K562 (cell line): ENCODE data around the gene OOSP1. TPM values are rescaled to one million over a fixed set of nuclear protein-coding genes. Genes with fewer than 3 reads are reported as not detected.

ENCODE experiments used
- CBFA2T3 ChIP-seq: fragments of 450-650 bp; IDR thresholded peaks from 2 replicates; pipeline ENCODE4 v1.6.1; 2017
- CREBBP ChIP-seq: IDR thresholded peaks from one replicate; pipeline ENCODE4 v1.6.1; 2012; ENCODE audit warnings: low read depth, mild to moderate bottlenecking, control low read depth, inconsistent platforms, low read length
- DPF2 ChIP-seq: fragments of 450-650 bp; IDR thresholded peaks from 2 replicates; pipeline ENCODE4 v1.6.1; 2016
- EP300 ChIP-seq: IDR thresholded peaks from 2 replicates; pipeline ENCODE4 v1.6.1; 2012; ENCODE audit warnings: low read length, improper control_type of control experiment
- ETS2 ChIP-seq: IDR thresholded peaks from 2 replicates; pipeline ENCODE4 v1.6.1; 2016; ENCODE audit warnings: borderline replicate concordance, missing genetic modification characterization, mild to moderate bottlenecking, moderate library complexity, missing compliant biosample characterization; ENCODE audit not compliant: poor library complexity, severe bottlenecking
- FOXM1 ChIP-seq, 2 experiments: fragments of 450-650 bp in 1 of 2; sonication (generic) in 1 of 2; formaldehyde crosslinking in 1 of 2; IDR thresholded peaks; 2 replicates each; pipeline versions ENCODE4 v1.6.1 to v1.9.0; 2017 to 2022; ENCODE audit warnings: low read depth in 2 of 2, mild to moderate bottlenecking in 2 of 2, missing genetic modification reagents in 1 of 2, moderate library complexity in 1 of 2
- FUS ChIP-seq: fragments of 200-400 bp; formaldehyde crosslinking; optimal IDR thresholded peaks from 2 replicates; pipeline ENCODE3; 2017; ENCODE audit warnings: low read depth, low read length
- GATAD2A ChIP-seq: fragments of 450-650 bp; IDR thresholded peaks from 2 replicates; pipeline ENCODE4 v1.6.1; 2017
- MAFK ChIP-seq: IDR thresholded peaks from 2 replicates; pipeline ENCODE4 v1.6.1; 2011; ENCODE audit warnings: low read length, improper control_type of control experiment
- MTF1 ChIP-seq: fragments of 250-450 bp; sonication (Bioruptor Pico); IDR thresholded peaks from 2 replicates; pipeline ENCODE4 v1.9.0; 2021; ENCODE audit warnings: moderate library complexity, mild to moderate bottlenecking, inconsistent platforms, borderline replicate concordance
- MXD1 ChIP-seq: fragments of 250-450 bp; sonication (Bioruptor Pico); IDR thresholded peaks from 2 replicates; pipeline ENCODE4 v1.8.0; 2021; ENCODE audit warnings: borderline replicate concordance, mild to moderate bottlenecking, moderate library complexity; ENCODE audit not compliant: poor library complexity, severe bottlenecking
- MXI1 ChIP-seq: IDR thresholded peaks from 2 replicates; pipeline ENCODE4 v1.6.1; 2011; ENCODE audit warnings: low read depth, mild to moderate bottlenecking, improper control_type of control experiment, low read length
- NELFE ChIP-seq: IDR thresholded peaks from 2 replicates; pipeline ENCODE4 v1.6.1; 2011; ENCODE audit warnings: mild to moderate bottlenecking; ENCODE audit not compliant: insufficient read depth, insufficient read length
- NR1H2 ChIP-seq: sonication (generic); formaldehyde crosslinking; IDR thresholded peaks from 2 replicates; pipeline ENCODE4 v1.4.0; 2020; ENCODE audit warnings: mild to moderate bottlenecking, missing genetic modification reagents
- PPARD ChIP-seq: fragments of 250-450 bp; sonication (Bioruptor Pico); IDR thresholded peaks from 2 replicates; pipeline ENCODE4 v1.8.0; 2022; ENCODE audit warnings: inconsistent platforms, mild to moderate bottlenecking, moderate library complexity
- RCOR1 ChIP-seq, 2 experiments: IDR thresholded peaks; 2 replicates each; pipeline ENCODE4 v1.6.1; 2012; ENCODE audit warnings: low read depth in 2 of 2, low read length in 2 of 2, borderline replicate concordance in 1 of 2, improper control_type of control experiment in 1 of 2
- SNIP1 ChIP-seq: fragments of 450-650 bp; IDR thresholded peaks from 2 replicates; pipeline ENCODE4 v1.7.1; 2017; ENCODE audit warnings: low read depth, mild to moderate bottlenecking
- TAF15 ChIP-seq: fragments of 200-400 bp; formaldehyde crosslinking; IDR thresholded peaks from 2 replicates; pipeline ENCODE4 v1.6.1; 2017; ENCODE audit warnings: mild to moderate bottlenecking, low read depth, low read length, moderate library complexity
- XRCC4 ChIP-seq: IDR thresholded peaks from one replicate; pipeline ENCODE4 v1.6.1; 2011; ENCODE audit not compliant: insufficient read depth, insufficient read length; ENCODE audit errors: extremely low read depth
- YY1 ChIP-seq, 3 experiments: IDR thresholded peaks; 2 replicates each; pipeline ENCODE4 v1.6.1; 2011; ENCODE audit warnings: low read length in 2 of 3, mild to moderate bottlenecking in 2 of 3, moderate library complexity in 2 of 3, borderline replicate concordance in 1 of 3, control low read depth in 1 of 3, low read depth in 1 of 3; ENCODE audit not compliant: insufficient read depth in 3 of 3, insufficient replicate concordance in 2 of 3, control insufficient read depth in 1 of 3, insufficient read length in 1 of 3; ENCODE audit errors: extremely low read depth in 1 of 3
- ZFP30 ChIP-seq: fragments of 250-450 bp; sonication (Bioruptor Pico); IDR thresholded peaks from 2 replicates; pipeline ENCODE4 v1.8.0; 2022; ENCODE audit warnings: moderate library complexity, mild to moderate bottlenecking, inconsistent platforms, borderline replicate concordance
- ZNF174 ChIP-seq: fragments of 250-450 bp; sonication (Bioruptor Pico); IDR thresholded peaks from 2 replicates; pipeline ENCODE4 v1.4.0; 2020; ENCODE audit warnings: mild to moderate bottlenecking
- ZNF280B ChIP-seq: fragments of 250-450 bp; sonication (Bioruptor Pico); IDR thresholded peaks from 2 replicates; pipeline ENCODE4 v1.5.1; 2021; ENCODE audit warnings: mild to moderate bottlenecking
- ZNF444 ChIP-seq: fragments of 250-450 bp; sonication (Bioruptor Pico); IDR thresholded peaks from 2 replicates; pipeline ENCODE4 v1.4.0; 2020; ENCODE audit warnings: mild to moderate bottlenecking, moderate library complexity
- ZNF76 ChIP-seq: fragments of 250-450 bp; sonication (Bioruptor Pico); IDR thresholded peaks from 2 replicates; pipeline ENCODE4 v1.4.0; 2020; ENCODE audit warnings: mild to moderate bottlenecking, moderate library complexity, borderline replicate concordance
- polyA plus RNA-seq, 8 experiments: library from polyadenylated mRNA; depleted of rRNA in 4 of 8; stranded (reverse) in 5 of 8; unstranded in 3 of 8; fragments of >200 nt; fragmentation: Nextera tagmentation in 2 of 8; fragmentation: Illumina TruSeq in 1 of 8; extraction: Ambion mirVana in 2 of 8; extraction: Trizol in 1 of 8; gene quantifications; 2 replicates each; pipeline versions ENCODE4 v1.2.1 to v1.2.3, GENCODE V29; 2011 to 2014; ENCODE audit warnings: inconsistent platforms in 1 of 8, missing spikeins in 1 of 8
- total RNA-seq, 7 experiments: library from RNA; depleted of rRNA in 6 of 7; stranded (reverse); fragments of >200 nt in 6 of 7; fragmentation: Illumina TruSeq in 2 of 7; extraction: Trizol in 2 of 7; gene quantifications; 2 replicates each; pipeline versions ENCODE4 v1.2.1 to v1.2.3, GENCODE V29; 2011 to 2021; ENCODE audit warnings: low replicate concordance in 1 of 7

Gene OOSP1
- total and polyA plus RNA-seq, 9 of the 15 experiments (the other 6 are each of a cell fraction or from before 2014, with no cell fraction given), result 0.14 to 3.0 (median 0.61) TPM

GRCh38 chr11:59967677-59968394 is 29.6 kb downstream of the OOSP1 start (continued):
- no peak for TF ChIP-seq ZFP30 (CRISPR knock-in tag)
- peak; percentile 90 for TF ChIP-seq FOXM1 (IDR thresholded peaks at IDR 0.05; ENCODE audit: low read depth)
- TF ChIP-seq FOXM1 (CRISPR knock-in tag; IDR thresholded peaks at IDR 0.05; ENCODE audit: low read depth), result no peak
- TF ChIP-seq SNIP1, result no peak
- TF ChIP-seq GATAD2A, result no peak
- peak; percentile 98 for TF ChIP-seq EP300
- TF ChIP-seq RCOR1 (IDR thresholded peaks at IDR 0.05; ENCODE audit: borderline replicate concordance in 1 of 2, low read depth in 2 of 2, low read length in 2 of 2), result peak in 1 of 2 experiments; percentile 96; a peak in 3 of 4 replicates
- no peak for TF ChIP-seq MTF1 (CRISPR knock-in tag)
- TF ChIP-seq ZNF444 (CRISPR knock-in tag), result no peak
- TF ChIP-seq NR1H2 (CRISPR knock-in tag), result no peak
- TF ChIP-seq ZNF280B (CRISPR knock-in tag), result no peak
- TF ChIP-seq ZNF76 (CRISPR knock-in tag), result no peak
- TF ChIP-seq PPARD (CRISPR knock-in tag), result no peak
- TF ChIP-seq TAF15, result no peak
- no peak for TF ChIP-seq FUS
- no peak for TF ChIP-seq MXI1
- peak; percentile 97 for TF ChIP-seq CBFA2T3
- TF ChIP-seq ETS2 (tag), result no peak
- peak; percentile 87 for TF ChIP-seq DPF2
- no peak for TF ChIP-seq MXD1 (CRISPR knock-in tag)
- no peak for TF ChIP-seq CREBBP
- no peak for TF ChIP-seq XRCC4
- TF ChIP-seq NELFE, result no peak
- no peak for TF ChIP-seq ZNF174 (CRISPR knock-in tag)
- peak; percentile 71 for TF ChIP-seq MAFK
- no peak for TF ChIP-seq YY1 (IDR thresholded peaks at IDR 0.05; ENCODE audit: borderline replicate concordance in 1 of 3, control insufficient read depth in 1 of 3, extremely low read depth in 1 of 3, insufficient read depth in 3 of 3, insufficient read length in 1 of 3, insufficient replicate concordance in 2 of 3, low read depth in 1 of 3, low read length in 2 of 3)
